ENCODE measurements around the gene SPRED2. TPM values are rescaled to one million over a fixed set of nuclear protein-coding genes. Genes with fewer than 3 reads are reported as not detected.

The SPRED2 gene
- total and polyA plus RNA-seq, 2 of the 8 experiments (the other 6 are each of a cell fraction or from before 2014, with no cell fraction given), result 15.3 to 22.5 TPM

GRCh38 chr2:65402323-65402722 lies 30.1 kb downstream of the SPRED2 start (continued):
- TF ChIP-seq CHD7 (IDR thresholded peaks at IDR 0.05; ENCODE audit: insufficient replicate concordance, low read length) (no peak), CHD2 (IDR thresholded peaks at IDR 0.05; ENCODE audit: low read length) (no peak), RXRA (IDR thresholded peaks at IDR 0.05; ENCODE audit: insufficient read depth, low read depth, low read length) (no peak), JUN (IDR thresholded peaks at IDR 0.05; ENCODE audit: low read depth, low read length) (no peak), BACH1 (IDR thresholded peaks at IDR 0.05; ENCODE audit: low read length) (no peak), ASH2L (IDR thresholded peaks at IDR 0.05; ENCODE audit: low read length) (no peak), SP1 (IDR thresholded peaks at IDR 0.05; ENCODE audit: low read depth, low read length) (no peak), YY1 (IDR thresholded peaks at IDR 0.05; ENCODE audit: low read depth, low read length) (no peak), TAF7 (optimal IDR thresholded peaks at IDR 0.05; ENCODE audit: borderline replicate concordance, low read depth, low read length) (no peak), SP4 (IDR thresholded peaks at IDR 0.05; ENCODE audit: low read length) (no peak), KDM1A (IDR thresholded peaks at IDR 0.05; ENCODE audit: borderline replicate concordance, low read length) (no peak)

Measured in H1 (cell line).